Coronary artery (tissue), 2 donors: Measurements from ENCODE around the gene FOXL2NB.

Source experiments
- DNase-seq: peaks from one replicate; pipeline ENCODE4 v3.0.0-alpha.2; 2017; ENCODE audit warnings: low spot score
- H3K27ac ChIP-seq, 2 donors: fragments of 200-600 bp; sonication (generic); one replicate each; pipeline ENCODE4 v1.5.1; 2016 to 2019
- H3K4me3 ChIP-seq: fragments of 200-600 bp; sonication (generic); 2 replicates; pipeline ENCODE4 v1.5.1; 2016; ENCODE audit warnings: mild to moderate bottlenecking, moderate library complexity
- CTCF ChIP-seq: fragments of 200-600 bp; sonication (generic); IDR thresholded peaks from one replicate; pipeline ENCODE4 v1.5.1; 2019; ENCODE audit warnings: antibody characterized with exemption

The FOXL2NB gene

DNA sequence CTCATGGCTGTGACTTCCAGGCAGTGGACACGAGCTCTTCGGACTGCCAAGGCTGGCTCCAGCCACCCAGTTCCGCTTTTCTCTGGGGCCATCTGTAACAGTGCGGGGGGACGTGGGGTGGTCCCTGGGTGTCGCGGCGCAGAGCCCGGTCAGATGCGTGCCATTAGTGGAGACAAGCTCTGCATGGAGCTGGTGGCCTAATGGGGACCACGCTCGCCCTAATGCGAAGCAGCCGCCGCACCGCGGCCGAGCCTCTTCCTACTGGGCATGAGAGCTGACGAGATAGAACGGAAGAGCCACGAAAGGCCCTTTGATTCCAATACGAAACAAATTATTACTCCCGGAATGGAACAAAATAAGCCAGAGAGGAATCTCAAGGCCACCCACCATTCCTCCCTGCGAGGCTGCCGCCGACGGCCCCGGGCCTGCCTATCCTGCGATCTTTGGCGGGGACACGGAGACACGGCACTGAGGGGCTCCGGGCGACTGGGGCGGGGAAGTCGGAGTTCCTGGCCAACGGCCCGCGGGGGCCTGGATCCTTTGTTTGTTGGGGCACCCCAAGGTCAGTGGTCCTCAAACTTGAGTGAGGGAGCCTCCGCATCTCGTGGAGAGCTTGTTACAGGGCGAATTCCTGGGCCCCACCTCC lies 18.2 kb upstream of the FOXL2NB start:
- no peak for DNase-seq
- no peak overlapping the region for H3K4me3 ChIP-seq
- no peak overlapping the region for H3K27ac ChIP-seq
- TF ChIP-seq CTCF: no peak

- no peak for DNase-seq
- no peak overlapping the region for H3K27ac ChIP-seq
- TF ChIP-seq CTCF: no peak
- H3K4me3 ChIP-seq: no peak overlapping the region
Observed at GRCh38 chr3:138933068-138933668, 13.8 kb upstream of the FOXL2NB start.

GRCh38 chr3:138933981-138934691 lies 12.9 kb upstream of the FOXL2NB start:
- no peak for DNase-seq
- Histone ChIP-seq H3K27ac (no peak overlapping the region), H3K4me3 (no peak overlapping the region)
- TF ChIP-seq CTCF: no peak

DNA sequence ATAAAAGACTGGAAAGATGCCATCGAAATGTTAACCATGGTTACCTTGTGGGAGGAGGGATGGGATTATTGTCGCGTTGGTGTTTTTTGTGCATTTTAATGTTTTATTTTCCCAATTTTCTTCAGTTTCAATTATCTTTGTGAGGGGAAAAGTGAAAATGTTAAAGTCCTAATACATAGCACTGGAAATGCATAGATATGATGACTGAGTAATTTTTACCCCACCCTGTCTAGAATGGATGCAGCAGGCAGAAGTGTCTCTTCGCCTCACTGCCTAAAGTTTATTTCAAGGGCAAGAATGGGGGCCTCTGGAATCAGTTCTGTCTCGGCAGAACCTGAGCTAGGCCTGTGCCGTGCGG lies 11.5 kb upstream of the FOXL2NB start:
- H3K4me3 ChIP-seq: no peak overlapping the region
- DNase-seq: no peak
- no peak overlapping the region for H3K27ac ChIP-seq
- TF ChIP-seq CTCF: no peak

DNA sequence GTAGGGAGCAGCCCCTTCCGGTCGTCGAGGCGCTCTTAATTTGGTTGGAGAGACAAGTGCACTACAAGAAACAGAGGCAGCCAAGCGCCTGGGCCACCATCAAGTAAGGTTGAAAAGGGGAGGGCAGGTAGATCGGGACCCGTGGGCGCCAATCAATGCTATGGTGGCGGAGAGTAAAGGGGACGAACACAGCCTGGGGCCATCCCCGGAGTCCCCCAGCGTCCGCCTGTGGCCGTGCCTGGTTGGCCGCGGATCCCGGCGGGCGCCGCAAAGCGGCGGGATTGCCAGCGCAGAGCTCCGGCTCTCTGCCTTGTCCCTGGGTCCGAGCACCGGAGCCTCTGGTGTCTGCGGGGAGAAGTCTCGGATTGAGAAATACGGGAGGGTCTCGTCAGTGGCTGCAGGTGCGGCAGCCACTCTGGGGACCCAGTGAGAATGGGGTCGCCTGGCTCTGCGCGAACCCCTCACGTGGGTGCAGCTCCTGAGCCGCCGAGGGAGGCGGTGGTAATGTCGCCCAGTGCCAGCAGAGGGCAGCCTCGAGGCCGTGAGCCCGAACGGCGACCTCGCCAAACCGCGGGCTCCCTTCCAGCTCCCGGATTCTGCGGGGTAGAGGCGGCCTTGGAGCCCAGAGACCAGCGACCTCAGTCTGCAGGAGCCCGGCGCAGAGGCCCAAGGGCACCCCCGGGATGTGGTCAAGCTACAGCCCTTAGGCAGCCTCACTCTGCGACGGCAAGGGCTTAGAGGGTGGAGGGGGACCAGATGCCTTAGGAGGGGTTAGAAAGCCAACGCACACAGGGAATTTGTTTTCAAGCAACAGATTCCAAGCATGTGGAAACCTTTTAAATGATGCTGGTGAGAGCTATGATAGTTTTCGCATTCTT lies 10.9 kb upstream of the FOXL2NB start:
- no peak for DNase-seq
- peak; percentile 95 for TF ChIP-seq CTCF
- Histone ChIP-seq H3K4me3 (peak overlapping the region; percentile 67), H3K27ac (no peak overlapping the region)

- no peak overlapping the region for H3K27ac ChIP-seq
- H3K4me3 ChIP-seq: peak overlapping the region; percentile 67
- no peak for DNase-seq
- TF ChIP-seq CTCF: no peak
Observed at GRCh38 chr3:138936741-138937689, 10.0 kb upstream of the FOXL2NB start.
